ENCODE measurements around the gene SUCLA2.

SUCLA2 gene

DNA sequence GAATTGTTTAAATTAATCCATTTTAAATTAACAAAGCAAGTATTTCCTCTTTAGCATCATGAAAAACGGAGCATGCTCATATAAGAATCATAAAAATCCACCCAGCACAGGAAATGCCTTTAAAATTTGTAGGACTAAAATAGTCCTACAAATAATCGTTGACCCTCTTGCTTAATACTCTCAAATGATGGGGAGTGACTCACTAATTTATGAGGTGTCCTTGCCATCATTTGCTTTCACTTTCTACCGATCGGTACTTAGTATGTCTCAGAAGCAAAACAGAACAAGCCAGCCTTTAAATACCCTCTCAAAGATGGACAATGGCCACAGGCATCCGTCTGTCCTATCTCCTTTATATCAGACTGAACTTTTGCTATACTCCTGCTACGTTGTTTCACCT lies 97.2 kb downstream of the SUCLA2 start:
- no peak for DNase-seq (ENCODE audit: low spot score)

DNA sequence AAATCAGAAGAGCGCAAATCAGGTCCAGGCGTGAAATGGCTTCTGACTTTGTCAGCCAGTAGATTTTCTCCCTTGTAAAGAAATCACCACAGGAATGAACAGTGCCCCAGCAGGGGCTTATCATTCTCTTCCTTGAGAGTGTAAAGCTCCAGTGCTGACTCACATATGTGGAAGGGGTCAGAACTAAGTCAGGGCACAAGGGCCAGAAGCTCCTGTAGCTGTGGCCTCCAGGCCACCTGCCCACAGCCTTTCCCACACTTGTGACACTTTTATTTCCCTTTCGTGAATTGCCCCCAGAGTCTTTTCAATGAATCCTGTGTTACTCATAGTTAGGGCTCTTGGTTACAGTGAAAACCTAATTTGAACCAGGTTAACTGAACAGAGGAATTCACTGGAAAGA lies 99.6 kb downstream of the SUCLA2 start:
- DNase-seq (ENCODE audit: low spot score): no peak

DNA sequence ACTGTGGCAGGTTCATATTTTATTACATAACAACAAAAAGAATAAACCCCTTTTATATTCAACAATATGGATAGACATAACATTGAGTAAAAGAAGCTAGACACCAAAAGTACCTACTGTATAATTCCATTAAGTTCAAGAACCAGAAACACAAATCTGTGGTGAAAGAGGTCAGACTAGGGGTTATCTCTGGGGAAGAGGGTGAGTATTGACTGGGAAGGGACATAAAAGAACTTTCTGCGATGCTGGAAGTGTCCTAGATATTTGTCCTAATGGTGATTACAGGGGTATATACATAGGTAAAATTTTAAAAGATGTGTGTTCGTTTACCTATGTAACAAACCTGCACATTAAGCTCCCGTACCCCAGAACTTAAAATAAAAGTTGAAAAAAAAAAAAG lies 103.0 kb downstream of the SUCLA2 start:
- no peak for DNase-seq (ENCODE audit: low spot score)

DNA sequence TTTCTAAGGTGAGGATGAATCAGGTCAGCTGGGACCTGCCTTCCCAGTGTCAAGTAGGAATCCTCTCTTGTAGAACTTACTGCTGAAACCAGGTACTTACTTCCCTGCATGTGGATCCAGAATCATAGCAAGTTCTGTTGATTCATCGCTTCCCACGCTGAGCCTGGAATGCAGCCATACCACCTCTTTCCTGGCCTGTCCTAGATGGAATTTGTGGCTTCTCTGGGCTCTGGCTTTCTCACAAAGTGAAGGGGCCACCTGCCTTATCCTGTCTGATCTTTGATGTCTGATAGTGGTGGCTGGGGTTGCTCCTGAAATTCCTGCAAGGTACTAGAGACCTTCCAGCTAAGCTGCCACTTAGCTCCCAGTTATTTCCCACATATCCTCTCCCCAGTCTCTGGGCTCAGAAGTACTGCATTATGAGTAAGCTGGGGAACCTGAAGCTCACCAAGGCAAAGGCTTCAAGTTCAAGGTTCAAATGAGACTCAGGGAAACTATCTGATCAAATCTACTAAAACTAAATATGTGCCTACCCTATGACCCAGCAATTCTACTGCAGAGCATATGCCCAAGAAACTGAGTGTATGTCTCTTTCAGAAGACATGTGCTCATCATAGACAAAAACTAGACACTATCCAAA lies 103.5 kb downstream of the SUCLA2 start:
- no peak for DNase-seq (ENCODE audit: low spot score)

DNA sequence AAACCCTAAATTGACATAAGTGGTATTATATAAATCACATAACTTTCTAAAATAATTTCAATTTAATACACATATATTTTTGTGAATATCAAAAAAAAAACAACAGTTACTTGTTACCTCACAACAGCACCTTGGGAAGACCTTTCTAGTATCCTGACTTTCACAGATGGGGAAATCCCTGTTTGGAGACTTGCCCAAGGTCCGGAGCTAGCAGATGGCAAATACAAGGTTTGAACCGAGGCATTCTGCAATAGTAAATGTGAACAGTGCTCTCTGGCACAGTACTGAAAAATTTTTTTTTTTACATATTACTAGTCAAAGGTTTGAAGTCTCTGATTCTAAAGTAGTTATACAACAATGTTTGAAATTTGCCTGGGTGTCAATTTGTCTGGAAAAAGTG lies 104.5 kb downstream of the SUCLA2 start:
- no peak for DNase-seq (ENCODE audit: low spot score)

DNA sequence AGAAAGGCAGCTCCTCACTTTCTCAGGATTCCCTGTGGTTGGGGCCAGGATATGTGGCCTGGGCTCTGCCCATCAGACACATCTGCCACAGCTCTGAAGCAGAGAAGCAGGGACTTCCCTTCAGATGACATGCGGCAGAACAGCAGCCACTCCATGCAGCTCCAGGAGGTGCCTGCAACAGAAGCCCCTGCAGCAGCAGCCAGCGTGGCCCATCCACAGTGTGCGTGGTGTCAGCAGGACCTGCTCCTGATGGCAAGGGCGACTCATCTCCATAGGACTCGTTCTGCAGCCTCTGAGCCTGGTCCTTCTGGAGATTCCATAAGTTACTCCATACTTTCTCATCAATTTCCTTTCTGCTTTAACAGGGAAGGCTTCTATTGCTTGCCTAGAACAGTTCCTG lies 105.0 kb downstream of the SUCLA2 start:
- no peak for DNase-seq (ENCODE audit: low spot score)

DNA sequence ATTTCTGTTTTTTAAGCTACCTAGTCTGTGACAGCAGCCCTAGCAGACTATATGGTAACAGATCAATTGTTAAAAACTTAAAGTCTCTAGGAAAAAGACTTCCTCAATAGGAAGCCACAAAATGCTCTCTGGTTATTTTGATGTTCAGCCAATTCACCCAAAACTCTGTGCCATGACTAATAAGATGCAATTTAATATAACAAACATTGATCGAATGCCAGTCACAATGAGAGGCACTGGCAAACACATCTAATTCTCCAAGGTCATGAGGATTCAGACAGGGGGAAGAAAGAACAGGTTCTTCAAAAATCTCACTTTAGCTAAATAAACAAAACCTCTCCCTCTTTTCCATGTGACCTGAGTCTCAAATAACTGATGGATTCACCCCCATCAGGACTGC lies 107.5 kb downstream of the SUCLA2 start:
- no peak for DNase-seq (ENCODE audit: low spot score)
